Mononuclear cell (primary cell): ENCODE data around the gene SEMA3A. TPM values are rescaled to one million over a fixed set of nuclear protein-coding genes. Genes with fewer than 3 reads are reported as not detected.

Source experiments
- H3K27me3 ChIP-seq: 2 replicates; pipeline ENCODE4 v1.6.0; 2011; ENCODE audit warnings: low read length, control low read depth; ENCODE audit not compliant: insufficient read depth
- H3K4me1 ChIP-seq: 2 replicates; pipeline ENCODE4 v1.5.1; 2011; ENCODE audit warnings: mild to moderate bottlenecking, low read length, control low read depth; ENCODE audit not compliant: insufficient read depth
- H3K4me3 ChIP-seq: 2 replicates; pipeline ENCODE4 v1.5.1; 2011; ENCODE audit warnings: mild to moderate bottlenecking, low read length, moderate library complexity
- H3K9me3 ChIP-seq: 2 replicates; pipeline ENCODE4 v1.5.1; 2011; ENCODE audit warnings: low read depth, mild to moderate bottlenecking, control low read depth, low read length
- total RNA-seq: library from RNA; depleted of rRNA; stranded (reverse); fragments of >200 nt; gene quantifications from one replicate; pipeline ENCODE4 v1.2.3, GENCODE V29; 2012

SEMA3A gene
- total RNA-seq, 1 donor, result 0.21 TPM

DNA sequence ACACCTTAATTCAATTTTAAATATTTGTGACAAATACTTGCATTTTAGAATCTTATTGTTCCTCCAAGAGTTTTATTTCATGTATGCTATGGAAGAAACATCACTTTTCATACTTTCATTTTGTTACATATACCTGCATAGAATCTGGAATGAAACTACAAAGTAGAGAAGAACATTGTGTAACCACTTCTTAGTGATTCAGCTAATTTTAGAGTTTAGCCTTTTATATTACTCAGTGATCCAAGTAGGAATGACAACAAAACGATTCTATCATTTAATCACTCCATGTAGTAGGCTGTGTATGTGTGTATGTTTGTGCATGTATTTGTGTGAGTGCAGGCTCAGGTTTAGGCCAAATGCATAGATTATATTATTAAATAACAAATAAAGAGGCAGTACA lies 14.4 kb upstream of the SEMA3A start:
- H3K4me1 ChIP-seq, result no peaks in the 10 kb centered on the region
- no peaks in the 10 kb centered on the region for H3K9me3 ChIP-seq
- H3K27me3 ChIP-seq, result no peaks in the 10 kb centered on the region
- no peak overlapping the region for H3K4me3 ChIP-seq

DNA sequence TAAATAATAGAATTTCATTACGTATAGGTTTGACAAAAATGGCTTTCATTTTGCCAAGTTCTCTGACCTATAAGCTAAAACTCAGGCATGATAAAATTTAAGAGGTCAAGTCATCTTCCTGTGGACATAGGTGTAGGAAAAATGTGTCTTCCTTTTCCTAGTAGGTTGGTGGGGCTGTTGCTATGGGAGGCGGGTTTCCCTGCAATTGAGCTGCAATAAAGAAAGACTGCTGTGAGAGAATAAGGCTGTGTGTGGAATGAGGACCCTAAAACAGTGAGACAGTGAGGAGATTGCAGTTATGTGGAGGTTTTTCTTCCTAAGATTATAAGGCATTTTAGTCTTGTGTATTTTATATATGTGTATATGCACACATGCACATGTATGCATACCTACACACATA lies 13.0 kb upstream of the SEMA3A start:
- Histone ChIP-seq H3K9me3 (no peaks in the 10 kb centered on the region), H3K4me1 (no peaks in the 10 kb centered on the region), H3K4me3 (no peak overlapping the region), H3K27me3 (no peaks in the 10 kb centered on the region)

DNA sequence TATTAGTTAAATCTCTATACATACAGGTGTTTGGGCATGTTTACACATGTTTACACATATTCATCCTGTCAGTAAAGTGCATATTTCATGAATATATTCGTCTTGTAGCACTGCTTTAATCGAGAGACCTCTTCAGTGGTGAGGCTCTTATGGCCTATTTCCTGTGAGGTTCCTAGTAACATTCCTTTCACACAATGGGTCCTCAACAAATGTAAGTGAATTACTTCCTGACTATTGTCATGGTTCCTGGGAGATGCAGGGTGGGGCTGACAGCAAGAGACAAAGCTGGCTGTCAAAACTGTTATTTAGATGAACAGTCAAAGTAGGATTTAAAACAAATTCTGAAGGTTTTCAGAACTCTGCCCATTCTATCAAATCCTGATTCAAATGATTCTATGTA lies 12.4 kb upstream of the SEMA3A start:
- Histone ChIP-seq H3K27me3 (no peaks in the 10 kb centered on the region), H3K4me1 (no peaks in the 10 kb centered on the region), H3K4me3 (no peak overlapping the region), H3K9me3 (no peaks in the 10 kb centered on the region)

DNA sequence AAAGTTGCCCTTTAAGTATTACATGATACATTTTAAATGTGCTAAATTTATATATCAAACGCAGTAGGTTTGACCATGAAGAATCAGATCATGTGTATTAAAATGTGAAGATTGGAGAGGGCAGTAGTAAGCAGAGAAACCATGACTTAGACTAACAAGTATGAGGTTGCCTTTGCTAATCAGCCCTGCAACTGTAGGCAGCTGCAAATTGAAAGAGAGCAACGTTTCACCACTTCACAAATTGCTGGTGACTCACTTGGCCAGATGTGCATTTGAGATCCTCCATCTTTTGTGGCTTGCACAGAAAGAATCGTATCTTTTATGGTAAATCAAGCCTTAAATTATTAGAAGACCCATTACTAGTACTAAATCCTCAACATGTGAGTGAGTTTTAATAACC lies 10.1 kb upstream of the SEMA3A start:
- Histone ChIP-seq H3K4me3 (no peak overlapping the region), H3K27me3 (no peaks in the 10 kb centered on the region)

DNA sequence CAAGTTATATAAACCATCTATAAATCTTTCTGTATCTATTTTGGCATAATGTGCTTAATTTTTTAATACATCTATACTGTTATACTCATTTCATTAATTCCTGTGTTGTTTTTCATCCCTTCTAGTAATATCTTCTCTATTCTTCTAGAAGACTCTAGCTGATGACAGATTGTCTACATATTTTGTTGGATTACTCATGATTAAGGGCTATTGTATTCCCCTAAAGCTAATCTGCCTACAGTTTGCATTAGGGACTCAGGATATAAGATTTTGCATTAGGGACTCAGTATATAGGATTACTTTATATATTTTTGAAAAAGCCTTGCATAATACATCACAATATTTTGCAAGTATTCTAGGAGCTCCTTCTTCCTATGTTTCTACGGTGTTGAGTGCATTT lies 8.3 kb upstream of the SEMA3A start:
- Histone ChIP-seq H3K4me1 (no peaks in the 10 kb centered on the region), H3K4me3 (no peak overlapping the region), H3K27me3 (no peaks in the 10 kb centered on the region), H3K9me3 (no peaks in the 10 kb centered on the region)

More for the DNA sequence above, 10.1 kb upstream of the SEMA3A start:
- no peaks in the 10 kb centered on the region for H3K4me1 ChIP-seq
- no peaks in the 10 kb centered on the region for H3K9me3 ChIP-seq

DNA sequence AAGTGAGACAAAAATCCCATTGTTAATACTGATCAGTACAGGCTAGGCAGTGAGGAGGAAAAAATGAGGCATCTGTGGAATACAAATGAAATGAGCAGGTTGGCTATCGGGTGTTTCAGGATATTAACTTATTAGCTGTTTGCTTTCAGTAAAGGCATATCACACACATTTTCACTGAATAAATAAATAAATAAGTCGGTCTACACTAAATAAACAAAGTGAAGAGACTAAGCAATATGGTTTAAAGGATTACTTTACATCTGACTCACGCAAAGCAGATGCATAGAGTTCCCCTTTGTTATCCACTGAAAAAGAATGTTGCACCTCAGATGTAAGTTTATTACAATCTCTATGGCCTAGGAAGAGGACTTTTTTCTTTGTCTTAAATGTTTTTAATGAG lies 6.3 kb upstream of the SEMA3A start:
- Histone ChIP-seq H3K4me3 (no peak overlapping the region), H3K9me3 (no peaks in the 10 kb centered on the region), H3K27me3 (no peaks in the 10 kb centered on the region), H3K4me1 (no peaks in the 10 kb centered on the region)

DNA sequence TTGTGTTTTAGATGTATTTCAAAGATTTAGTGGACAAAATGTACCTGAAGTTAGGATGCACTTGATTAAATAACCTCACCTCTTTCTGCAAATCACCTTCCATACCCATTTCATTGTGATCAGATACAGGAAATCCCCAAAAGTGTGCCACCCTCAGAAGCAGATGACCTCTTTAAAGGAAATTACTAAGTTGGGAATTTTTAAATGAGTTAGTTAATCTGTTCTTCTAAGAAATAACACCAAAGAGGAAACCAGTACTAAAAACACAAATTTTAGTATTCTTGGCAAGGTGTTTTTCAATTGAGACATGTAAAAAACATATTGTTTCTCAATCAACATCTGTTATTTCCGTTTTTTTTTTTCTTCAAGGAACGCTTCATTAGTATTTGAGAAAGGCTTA lies 4.6 kb upstream of the SEMA3A start:
- Histone ChIP-seq H3K4me1 (peaks cover 8% of the 10 kb centered on the region), H3K4me3 (no peak overlapping the region), H3K27me3 (no peaks in the 10 kb centered on the region), H3K9me3 (no peaks in the 10 kb centered on the region)

DNA sequence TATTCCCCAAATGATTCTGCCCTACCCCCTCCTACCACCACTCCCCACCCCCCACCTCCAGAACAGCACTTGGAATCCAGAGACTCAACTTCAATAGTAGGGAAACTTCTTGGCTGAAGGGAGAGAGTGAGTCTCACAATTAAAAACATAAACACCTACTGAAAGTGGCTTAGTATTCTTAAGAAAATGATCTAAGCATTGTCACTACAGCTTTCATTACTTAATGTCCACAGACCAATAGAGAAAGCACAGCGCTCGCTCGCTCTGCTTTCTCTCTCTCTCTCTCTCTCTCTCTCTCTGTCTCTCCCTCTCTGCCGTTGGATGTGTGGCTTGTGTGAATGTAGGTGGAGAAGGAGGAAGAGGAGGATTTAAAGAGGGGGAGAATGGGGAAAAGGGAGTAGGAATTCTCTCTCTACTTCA lies 1.5 kb upstream of the SEMA3A start:
- H3K4me3 ChIP-seq, result no peak overlapping the region
- no peaks in the 10 kb centered on the region for H3K27me3 ChIP-seq
- no peaks in the 10 kb centered on the region for H3K9me3 ChIP-seq
- peaks cover 8% of the 10 kb centered on the region for H3K4me1 ChIP-seq

DNA sequence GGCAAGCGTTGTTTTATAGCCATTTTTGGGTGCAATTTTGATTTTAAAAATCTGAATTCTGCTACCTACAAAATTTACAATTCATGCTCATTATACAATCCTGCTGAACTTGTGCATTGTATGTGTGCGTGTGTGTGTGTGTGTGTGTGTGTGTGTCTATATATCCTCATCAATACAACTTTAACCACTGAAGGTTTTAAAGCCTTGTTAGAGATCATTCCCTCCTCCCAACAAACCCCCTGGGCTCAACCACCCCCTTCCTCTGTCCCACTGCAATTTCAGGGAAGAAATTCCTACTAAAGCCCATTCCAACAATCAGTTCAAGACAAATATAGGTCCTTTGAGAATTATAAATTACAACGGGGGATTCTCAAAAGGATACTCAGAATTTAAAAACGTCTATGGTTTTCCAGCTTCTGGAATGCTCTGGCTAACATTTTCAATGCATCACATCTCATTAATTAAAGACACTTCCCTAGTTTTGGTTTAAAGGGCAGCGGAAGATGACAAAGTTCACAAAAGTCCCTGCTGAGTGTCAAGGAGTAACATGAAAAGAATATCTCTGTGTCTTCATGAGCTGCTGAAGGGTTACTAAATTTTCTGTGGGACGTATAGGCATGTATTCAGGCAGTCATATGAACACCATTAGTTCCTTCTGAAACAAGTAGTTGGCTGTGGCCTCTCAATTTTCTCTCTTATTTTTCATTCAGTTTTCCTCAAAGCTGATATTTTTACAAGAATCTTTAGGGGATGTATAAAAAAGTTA lies 889 bp upstream of the SEMA3A start:
- Histone ChIP-seq H3K27me3 (no peaks in the 10 kb centered on the region), H3K4me3 (peak overlapping the region; percentile 46), H3K4me1 (peaks cover 8% of the 10 kb centered on the region), H3K9me3 (no peaks in the 10 kb centered on the region)

DNA sequence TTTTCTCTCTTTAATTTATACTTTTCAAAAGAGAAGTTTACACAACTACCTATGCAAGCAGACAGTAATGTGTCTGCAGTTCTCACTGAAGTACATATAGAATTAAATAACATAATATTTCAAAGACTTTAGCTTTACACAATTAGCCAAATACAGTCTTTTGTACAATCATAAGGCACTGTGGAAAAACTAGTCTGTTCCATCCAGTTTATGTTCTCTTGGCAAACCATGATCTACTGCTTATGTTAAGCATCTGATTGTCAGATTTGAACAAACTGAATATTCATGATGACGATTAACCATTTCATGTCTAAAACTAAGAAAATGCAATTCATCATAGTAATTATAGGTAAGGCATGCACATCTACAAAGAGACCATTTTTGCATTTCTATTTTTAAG lies 842 bp downstream of the SEMA3A start:
- Histone ChIP-seq H3K4me3 (no peak overlapping the region), H3K4me1 (peaks cover 8% of the 10 kb centered on the region), H3K9me3 (no peaks in the 10 kb centered on the region), H3K27me3 (no peaks in the 10 kb centered on the region)

DNA sequence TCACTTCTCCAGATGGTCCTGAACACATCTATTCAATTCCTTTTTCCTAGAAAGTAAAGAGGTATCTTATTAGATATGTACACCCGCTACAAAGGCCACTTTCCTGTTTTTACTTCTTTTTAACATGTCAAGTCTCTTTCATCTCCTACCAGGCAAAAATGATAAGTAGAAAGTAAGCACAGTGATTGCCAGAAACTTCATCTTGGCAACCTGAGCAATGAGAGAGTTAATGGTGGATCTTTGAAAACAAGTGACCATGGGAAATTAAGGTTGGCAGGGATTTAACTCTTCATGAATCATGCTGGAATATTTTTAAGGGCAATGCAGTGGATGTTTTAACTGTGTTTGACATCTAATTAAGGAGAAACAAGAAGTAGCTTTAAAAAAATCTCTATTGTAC lies 2.7 kb downstream of the SEMA3A start:
- no peaks in the 10 kb centered on the region for H3K27me3 ChIP-seq
- H3K4me1 ChIP-seq, result peaks cover 8% of the 10 kb centered on the region
- no peaks in the 10 kb centered on the region for H3K9me3 ChIP-seq
- no peak overlapping the region for H3K4me3 ChIP-seq

DNA sequence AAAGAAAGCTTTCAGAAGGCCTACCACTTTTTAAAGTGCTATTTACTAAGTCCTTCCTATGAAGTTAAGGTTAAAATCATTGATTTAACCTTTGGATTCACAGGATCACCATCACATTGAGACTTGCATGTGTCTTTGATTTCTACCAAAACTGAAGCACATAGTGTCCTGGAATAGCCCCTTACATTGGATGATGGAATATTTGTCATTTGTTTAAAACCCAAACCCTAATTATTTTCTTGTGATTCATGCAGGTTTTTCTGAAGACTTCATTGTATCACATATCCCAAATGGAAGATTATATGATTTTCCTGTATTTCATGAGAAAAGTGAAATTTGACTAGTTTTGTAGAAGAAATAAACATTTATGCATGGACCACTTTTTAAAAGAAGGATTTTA lies 3.3 kb downstream of the SEMA3A start:
- Histone ChIP-seq H3K4me3 (no peak overlapping the region), H3K9me3 (no peaks in the 10 kb centered on the region), H3K4me1 (peaks cover 8% of the 10 kb centered on the region), H3K27me3 (no peaks in the 10 kb centered on the region)

DNA sequence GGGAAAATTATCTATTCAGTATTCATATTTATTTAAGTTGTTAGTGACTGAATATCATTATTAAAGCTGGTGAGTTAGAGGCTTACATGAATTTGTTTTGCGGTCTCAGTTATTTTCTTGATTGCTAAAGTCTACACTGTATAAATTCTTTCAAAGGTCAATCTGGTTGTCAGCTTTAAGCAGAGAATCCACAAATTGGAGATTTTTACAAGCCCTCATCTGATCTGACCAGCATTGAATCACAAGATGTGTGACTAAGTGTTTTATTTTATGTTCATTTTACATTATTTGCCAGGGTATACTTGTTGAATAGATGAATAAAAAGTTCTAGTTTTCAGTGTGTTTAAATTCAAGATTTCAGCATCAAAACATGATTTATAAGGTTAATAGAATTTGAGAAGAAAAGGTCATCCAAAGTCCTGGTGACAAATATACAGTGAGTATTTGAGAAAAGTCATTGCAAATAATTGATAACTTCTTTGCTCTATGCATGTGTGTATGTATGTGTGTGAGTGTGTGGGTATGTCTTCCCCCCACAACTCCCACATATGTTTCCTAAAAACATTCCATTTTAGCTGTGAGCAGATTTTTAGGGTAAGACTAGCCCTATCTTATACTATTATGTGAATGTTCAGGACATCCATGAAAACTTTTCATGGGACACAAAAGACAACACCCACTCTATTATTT lies 4.4 kb downstream of the SEMA3A start:
- Histone ChIP-seq H3K4me3 (no peak overlapping the region), H3K9me3 (no peaks in the 10 kb centered on the region), H3K27me3 (no peaks in the 10 kb centered on the region), H3K4me1 (peaks cover 5% of the 10 kb centered on the region)

DNA sequence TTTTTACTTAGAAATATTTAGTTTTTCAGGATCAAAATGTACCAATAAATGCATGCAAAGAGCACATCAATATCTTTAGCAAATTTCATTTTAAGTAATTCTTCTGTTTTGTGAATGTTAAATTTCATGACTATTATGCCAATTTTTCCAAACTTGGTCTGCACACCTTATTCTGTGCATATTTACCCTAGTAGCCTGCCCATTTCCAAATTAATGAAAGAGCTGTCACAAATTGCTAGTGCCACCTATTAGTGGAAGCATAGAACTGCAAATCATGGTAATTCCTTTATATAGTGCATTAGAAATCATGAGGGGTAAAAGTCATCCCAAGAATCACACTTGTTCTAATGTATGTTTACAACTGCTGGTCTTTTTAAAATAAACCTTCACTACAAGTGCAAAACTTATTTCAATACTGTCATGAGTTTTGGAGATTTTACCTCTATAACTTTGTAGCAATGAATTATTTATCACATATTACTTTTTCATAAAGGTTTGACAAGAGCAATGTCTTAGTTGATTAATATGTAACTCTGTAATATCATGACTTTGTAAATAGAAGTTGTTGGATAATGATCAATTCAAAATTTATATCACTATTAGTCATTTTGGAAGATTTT lies 5.7 kb downstream of the SEMA3A start:
- Histone ChIP-seq H3K4me1 (no peaks in the 10 kb centered on the region), H3K27me3 (no peaks in the 10 kb centered on the region), H3K9me3 (no peaks in the 10 kb centered on the region), H3K4me3 (no peak overlapping the region)

DNA sequence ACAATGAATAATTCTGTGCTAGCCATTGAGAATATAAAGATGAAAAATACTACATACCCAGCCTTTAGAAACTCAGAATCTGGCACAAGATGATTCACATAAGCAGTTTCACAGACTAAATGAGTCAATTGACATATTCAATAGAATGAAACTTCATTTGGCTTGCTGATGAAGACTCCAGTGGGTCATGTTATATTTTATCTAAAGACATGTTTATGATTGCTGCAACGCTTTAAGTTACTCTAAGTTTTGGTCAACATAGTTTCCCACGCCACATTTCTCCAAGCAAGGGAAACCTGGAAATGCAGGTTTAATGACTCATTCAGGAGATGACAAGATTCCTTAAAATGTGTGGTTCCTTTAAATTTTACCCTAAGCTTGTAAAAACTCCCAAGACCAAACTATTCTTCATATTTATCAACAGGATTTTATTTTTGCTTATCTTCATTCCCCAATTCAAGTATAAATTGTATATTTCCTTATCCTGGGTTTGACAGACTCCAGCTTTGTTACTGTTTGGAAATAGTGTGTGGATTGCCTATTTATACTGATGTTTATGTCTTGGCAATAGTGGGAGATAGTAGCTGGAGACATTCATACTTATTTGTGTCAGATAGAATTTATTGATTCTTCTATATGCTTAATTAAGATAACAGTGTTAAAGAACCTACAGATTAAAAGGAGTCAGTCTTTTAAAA lies 6.6 kb downstream of the SEMA3A start:
- no peaks in the 10 kb centered on the region for H3K27me3 ChIP-seq
- no peaks in the 10 kb centered on the region for H3K4me1 ChIP-seq
- H3K4me3 ChIP-seq, result no peak overlapping the region
- no peaks in the 10 kb centered on the region for H3K9me3 ChIP-seq
